Right ventricle myocardium inferior (tissue), 1 donor: ENCODE measurements around the gene ZSWIM5. TPM values are rescaled to one million over a fixed set of nuclear protein-coding genes. Genes with fewer than 3 reads are reported as not detected.
"Not testable (repeated sequence)": the region's sequence is repeated elsewhere in the genome, so short reads cannot be mapped to it uniquely, and the experiment has no call there.

Source experiments
- ATAC-seq: fragments of 200-7000 bp; cut with Tn5 transposase; one replicate; pipeline ENCODE4 v1.9.1; 2020; ENCODE audit warnings: mild to moderate bottlenecking, moderate library complexity
- DNase-seq: peaks from one replicate; pipeline ENCODE4 v3.0.0; 2021; ENCODE audit errors: missing footprints
- intact Hi-C: fragments of 100-400 bp; cut with DNase I; formaldehyde crosslinking; loops from one replicate; pipeline ENCODE4 v1.11.0; 2022
- total RNA-seq: library from RNA; stranded (reverse); fragmentation: NEBNext Ultra II Directional; extraction: Animal tissue kit (Norgen Biotek cat#: 25700); gene quantifications from one replicate; pipeline ENCODE4 v1.2.1, GENCODE V29; 2021
- donor health status: DM: no; HTN: yes; CAD: no; lungs with severe emphysema.

ZSWIM5 gene
- total RNA-seq, 1 donor from 2014 or later: 0.81 TPM

DNA sequence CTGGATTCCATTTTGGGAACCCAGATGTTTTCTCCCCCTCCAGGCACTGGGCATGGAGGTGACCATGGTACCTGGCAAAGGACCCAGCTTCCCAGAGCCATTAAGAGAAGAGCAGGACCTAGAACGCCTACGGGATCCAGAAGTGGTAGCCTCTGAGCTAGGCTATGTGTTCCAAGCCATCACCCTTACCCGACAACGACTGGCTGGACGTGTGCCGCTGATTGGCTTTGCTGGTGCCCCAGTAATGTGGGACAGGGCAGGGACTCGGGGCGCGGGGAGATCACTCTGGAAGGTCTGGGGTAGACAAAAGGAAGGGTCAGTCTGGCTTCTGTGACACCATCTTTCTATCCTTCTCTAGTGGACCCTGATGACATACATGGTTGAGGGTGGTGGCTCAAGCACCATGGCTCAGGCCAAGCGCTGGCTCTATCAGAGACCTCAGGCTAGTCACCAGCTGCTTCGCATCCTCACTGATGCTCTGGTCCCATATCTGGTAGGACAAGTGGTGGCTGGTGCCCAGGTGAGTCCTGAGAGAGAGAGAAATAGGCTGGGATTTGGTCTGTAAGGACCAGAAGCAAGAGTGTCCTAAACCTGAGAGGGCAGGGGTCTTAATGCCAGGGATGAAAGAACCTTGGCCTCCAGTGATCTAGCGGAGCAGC, 192.7 kb downstream of the ZSWIM5 start:
- DNase-seq (no peak), ATAC-seq (no peak)
- intact Hi-C loops: loop anchor here (2.0 kb wide), 2 partner anchors 27 to 477 kb away; partner anchors contain the start of genes EIF2B3 and TESK2

DNA sequence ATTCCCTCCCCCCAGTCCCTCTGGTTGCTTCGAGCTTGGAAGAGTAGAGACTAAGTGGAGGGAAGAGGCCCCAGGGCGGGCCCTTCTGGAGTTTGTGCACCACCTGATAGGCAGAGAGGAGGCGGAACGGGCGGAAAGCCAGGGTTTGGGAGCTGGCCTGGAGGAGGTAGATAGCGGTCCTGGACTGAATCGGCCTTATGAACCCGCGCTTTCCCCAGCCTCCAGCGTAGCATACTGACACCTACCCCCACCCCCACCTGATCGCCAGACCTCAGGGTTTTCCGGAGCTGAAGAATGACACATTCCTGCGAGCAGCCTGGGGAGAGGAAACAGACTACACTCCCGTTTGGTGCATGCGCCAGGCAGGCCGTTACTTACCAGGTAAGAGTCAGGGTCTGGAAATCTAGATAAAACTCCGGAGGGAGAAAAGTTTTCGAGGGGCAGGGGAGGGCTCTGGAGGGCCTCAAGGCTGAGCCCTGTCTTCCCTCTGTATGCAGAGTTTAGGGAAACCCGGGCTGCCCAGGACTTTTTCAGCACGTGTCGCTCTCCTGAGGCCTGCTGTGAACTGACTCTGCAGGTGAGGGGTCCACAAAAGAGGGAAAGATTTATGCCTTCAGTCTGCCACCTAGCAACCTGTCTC, 193.6 kb downstream of the ZSWIM5 start:
- ATAC-seq: peak; percentile 66
- intact Hi-C loops: loop anchor here (1.0 to 2.0 kb wide), 2 partner anchors 26 to 291 kb away; partner anchors contain the start of gene EIF2B3
- peak; percentile 89 for DNase-seq

DNA sequence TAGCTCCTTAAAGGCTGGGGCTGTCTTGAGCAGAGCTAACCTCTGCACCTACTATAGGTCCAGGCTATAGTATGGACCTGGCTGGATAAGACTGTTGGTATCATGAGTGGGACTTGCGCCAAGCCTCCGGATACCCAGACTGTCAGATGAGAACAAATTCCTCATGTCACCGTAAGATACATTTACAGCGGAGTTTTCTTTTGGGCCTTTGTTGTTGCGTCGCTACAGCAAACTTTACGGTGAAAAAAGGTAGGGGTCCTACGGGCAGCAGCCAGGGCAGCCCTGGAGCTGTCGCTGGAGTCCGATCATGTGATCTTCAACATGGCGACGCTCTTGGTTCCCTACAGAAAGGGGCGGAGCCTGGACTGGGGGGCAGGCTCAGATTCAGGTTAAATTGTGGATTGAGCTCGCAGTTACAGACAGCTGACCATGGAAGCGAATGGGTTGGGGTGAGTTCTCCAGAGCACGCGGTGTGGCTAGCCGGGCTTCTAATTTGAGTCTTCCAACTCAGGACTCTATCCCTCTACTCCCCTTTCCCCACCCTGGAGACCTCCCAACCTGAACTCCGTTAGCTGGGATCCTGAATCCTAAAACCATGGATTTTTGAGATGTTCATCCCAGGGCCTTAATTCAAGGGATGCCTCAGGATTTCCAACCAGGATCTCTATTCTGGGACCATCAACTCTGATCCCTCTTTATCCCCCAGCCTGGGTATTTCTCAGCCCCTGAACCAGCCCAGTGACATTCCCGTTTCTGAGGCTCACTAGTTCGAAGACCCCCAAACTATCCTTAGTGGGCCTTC, 194.4 kb downstream of the ZSWIM5 start, which contains the start of gene UROD:
Gene UROD, plus strand, starts transcription at position 418 of the 802 bp plus-strand sequence. Its CDS starts 12 bp downstream, at position 430.
- intact Hi-C loops: loop anchor here (1.0 to 2.0 kb wide), 2 partner anchors 25 to 291 kb away; partner anchors contain the start of gene EIF2B3
- ATAC-seq (peak; percentile 95), DNase-seq (peak; percentile 96)

- peak; percentile 89 for ATAC-seq
- peak; percentile 88 for DNase-seq
- intact Hi-C loops: no loop called here
Measured at GRCh38 chr1:45010855-45011811, 195.3 kb downstream of the ZSWIM5 start, which contains the start of gene HECTD3. Gene HECTD3, minus strand, starts transcription at chr1:45011324. Its CDS starts 67 bp downstream, at chr1:45011257.

DNA sequence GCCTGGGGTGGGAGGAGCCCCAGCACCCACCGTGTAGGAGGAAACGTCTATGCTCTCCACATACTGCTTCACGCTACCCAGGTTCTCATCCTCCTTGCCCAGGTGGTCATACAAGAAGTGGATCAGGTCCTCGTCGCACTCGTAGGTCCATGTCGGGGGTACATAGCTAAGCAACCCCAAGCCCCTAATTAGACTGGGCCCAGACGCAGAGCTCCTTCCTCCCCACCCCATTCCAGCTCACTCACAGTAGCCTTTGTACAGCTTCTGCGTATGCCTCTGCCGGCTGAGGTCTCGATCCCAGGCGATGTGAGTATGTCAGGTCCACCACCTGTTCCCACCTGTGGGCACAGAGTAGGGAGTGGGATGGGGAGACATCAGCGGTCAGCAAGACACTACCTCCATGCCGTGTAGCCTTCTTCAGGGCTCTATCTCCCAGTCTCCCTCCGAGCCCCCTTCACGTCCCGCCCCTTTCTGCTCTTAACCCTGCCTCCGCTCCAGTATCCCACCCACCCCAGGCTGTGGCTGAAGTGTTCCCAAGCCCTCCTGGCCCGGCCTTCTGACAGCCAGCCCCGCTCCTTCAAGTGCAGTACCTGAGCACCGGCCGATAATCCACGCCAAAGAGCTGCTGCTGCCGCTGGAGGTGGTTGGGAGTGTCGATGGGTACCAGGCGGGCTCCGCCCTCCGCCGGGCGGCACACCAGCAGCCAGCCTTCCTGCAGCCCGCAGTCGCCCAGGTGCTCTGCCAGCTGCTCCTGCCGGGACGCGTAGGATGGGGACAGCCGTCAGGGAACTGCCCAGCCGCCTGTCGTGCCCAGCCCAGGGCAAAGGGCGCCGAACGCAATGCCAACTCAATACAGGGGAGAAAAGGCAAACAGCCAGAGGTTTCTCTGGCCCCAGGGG, 196.2 kb downstream of the ZSWIM5 start:
- DNase-seq: no peak

DNA sequence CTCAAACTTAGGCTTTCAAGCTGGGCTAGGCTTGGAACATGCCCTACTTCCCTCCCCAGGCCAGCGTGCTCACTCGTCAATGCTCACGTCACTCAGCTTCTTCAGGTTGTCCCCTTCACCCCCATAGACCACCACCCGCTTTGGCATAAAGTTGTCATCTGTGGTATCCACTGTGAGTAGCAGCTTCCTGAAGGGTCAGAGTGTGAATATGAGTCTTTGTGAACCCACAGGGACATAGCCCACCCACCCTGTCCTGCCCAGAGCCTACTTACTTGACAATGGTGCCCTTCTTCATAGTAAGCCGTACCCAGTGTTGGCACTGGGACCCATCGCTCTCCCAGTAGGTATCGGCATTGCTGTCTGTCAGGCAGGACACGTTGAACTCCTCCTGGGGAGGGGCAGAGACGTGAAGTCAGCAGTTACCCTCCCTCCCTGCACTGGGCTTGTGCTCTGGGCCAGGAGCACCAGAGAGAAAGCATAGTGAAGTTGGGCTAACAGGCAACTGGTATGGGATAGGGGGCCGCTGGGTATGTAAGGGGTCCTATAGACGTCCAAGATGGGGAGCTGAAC, 197.0 kb downstream of the ZSWIM5 start:
- ATAC-seq (no peak), DNase-seq (no peak)
- intact Hi-C loops: loop anchor here (5.0 kb wide), 1 partner anchor 232 kb away; the partner anchor contains the start of gene RPS8

More for the DNA sequence above, 196.2 kb downstream of the ZSWIM5 start:
- intact Hi-C loops: loop anchor here (5.0 kb wide), 1 partner anchor 233 kb away; the partner anchor contains the start of gene RPS8
- ATAC-seq: no peak

DNA sequence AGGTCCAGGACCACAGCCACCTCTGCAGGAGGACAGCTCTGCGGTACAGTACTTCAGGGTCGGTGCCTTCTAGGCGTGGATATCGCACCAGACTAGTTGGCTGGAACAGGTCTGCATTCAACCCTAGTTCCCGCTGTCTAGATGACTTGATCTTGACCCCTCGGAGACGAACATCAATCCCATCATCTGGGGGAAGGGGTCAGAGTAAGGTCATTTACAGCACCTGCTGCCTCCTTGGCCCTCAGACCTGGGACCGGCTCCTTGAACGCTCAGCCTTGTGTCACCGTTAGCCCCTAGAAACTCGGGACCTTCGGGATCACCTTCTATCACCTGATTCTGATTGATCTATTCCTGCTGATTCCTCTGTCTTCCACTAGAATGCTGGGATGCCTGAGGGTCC, 197.9 kb downstream of the ZSWIM5 start:
- no peak for DNase-seq

GRCh38 chr1:45008076-45008475, 198.3 kb downstream of the ZSWIM5 start:
- intact Hi-C loops: loop anchor here (5.0 kb wide), 1 partner anchor 231 kb away; the partner anchor contains the start of gene RPS8
- DNase-seq (no peak), ATAC-seq (no peak)

More for the DNA sequence above, 197.9 kb downstream of the ZSWIM5 start:
- ATAC-seq: no peak
- intact Hi-C loops: loop anchor here (5.0 kb wide), 1 partner anchor 231 kb away; the partner anchor contains the start of gene RPS8

DNA sequence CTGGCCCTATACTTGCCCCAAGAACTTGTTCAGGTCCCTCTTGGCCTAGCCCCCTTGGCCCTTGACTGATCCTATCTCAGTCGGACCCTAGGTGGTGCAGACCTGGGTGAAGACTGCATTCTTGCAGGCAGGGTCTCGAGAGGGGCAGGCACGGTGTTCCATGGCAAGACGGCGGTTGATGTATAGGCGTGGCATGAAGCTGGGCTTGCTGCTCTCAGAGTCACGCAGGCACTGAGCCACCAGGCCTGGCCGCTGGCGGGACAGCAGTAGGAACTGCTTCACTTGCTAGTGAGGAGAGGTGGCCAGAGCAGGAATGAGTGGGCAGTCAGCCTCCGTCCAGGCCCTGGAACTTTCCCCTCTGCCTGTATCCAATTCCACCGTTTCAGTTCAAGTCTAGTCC, 199.1 kb downstream of the ZSWIM5 start:
- intact Hi-C loops: loop anchor here (5.0 kb wide), 1 partner anchor 230 kb away; the partner anchor contains the start of gene RPS8
- DNase-seq (no peak), ATAC-seq (no peak)

- DNase-seq (no peak), ATAC-seq (no peak)
- intact Hi-C loops: loop anchor here (5.0 kb wide), 1 partner anchor 228 kb away; the partner anchor contains the start of gene RPS8
Measured at GRCh38 chr1:45005761-45006160, 200.6 kb downstream of the ZSWIM5 start.

- ATAC-seq (no peak), DNase-seq (no peak)
- intact Hi-C loops: no loop called here
Measured at GRCh38 chr1:45004281-45004920, 202.0 kb downstream of the ZSWIM5 start.

DNA sequence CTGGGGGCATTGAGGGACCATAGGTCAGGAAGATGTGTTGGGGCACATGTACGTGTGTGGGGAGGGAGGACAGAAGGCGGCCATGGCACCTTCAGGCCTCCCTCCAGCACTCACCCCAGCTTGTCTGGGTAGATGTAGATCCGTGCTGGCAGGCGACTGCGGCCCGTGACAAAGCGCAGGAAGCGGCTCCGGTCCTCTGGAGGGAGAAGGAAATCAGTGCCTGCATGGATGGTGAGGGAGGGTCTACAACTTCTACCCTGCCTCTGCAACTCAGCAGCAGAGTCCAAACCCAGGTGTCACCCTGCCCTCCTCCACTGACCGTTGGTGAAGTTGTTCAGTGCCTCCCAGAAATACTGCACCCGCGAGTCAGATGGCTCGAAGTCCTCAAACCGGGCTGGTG, 202.7 kb downstream of the ZSWIM5 start:
- DNase-seq: no peak
- ATAC-seq: no peak
- intact Hi-C loops: no loop called here

DNA sequence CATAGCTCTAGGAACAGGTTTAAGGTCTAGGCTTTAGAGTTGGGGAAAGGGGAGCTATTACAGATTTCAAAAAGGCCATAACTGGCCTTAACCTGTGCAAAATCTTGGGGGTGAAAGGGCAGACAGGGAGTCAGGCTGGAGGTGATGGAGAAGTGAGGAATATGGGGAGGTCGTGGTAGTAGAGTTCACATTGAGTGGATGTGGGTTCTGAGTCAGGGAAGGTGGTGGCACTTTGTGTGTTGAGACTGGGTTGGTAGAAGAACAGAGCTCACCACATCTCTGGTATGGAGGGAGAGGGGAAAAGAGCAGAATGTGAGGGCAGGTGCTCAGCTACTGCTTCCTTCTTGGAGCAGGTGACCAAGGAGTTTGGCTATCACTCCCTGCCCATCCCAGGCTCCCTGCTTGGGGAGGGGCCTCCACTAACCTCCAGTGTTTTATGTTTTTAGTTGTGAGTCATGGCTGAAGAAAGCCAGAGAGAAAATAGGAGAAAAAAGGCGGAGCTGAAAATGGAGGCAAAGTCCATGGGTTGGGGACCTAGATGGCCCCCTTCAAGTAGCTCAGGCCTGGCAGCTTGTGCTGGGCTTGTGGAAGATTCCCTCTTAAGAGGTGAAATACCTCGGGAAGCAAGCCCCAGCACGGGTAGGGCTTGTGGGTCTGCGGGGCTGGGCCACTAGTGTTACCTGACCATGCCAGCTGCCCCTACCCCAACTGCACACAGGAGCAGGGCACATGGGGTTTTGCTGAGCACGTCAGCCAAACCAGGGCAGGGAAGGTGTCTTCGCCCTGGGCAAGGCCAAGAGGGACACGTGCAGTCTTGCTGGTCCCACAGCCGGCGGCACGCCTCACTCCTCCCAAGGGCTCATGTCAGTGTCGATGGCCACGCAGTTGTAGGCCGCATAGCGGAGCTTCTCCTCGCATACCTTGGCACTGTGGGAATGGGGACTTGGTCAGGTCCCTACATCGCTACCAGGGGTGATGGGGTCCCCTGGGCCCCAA, 203.5 kb downstream of the ZSWIM5 start:
- intact Hi-C loops: no loop called here
- no peak for DNase-seq

GRCh38 chr1:45001576-45001975, 204.8 kb downstream of the ZSWIM5 start:
- intact Hi-C loops, DNase-seq, ATAC-seq: not testable (repeated sequence)

More for the DNA sequence above, 203.5 kb downstream of the ZSWIM5 start:
- peak; percentile 18 for ATAC-seq
